Uterus (tissue), 2 donors: ENCODE results near the gene WDR33.

Experiments
- CTCF ChIP-seq, 4 experiments: fragments of 200-600 bp in 2 of 4; fragments of 450-650 bp in 2 of 4; sonication (generic) in 2 of 4; IDR thresholded peaks; one replicate each; pipeline ENCODE4 v1.5.1; 2016 to 2019; ENCODE audit warnings: antibody characterized with exemption in 4 of 4, mild to moderate bottlenecking in 2 of 4, moderate library complexity in 1 of 4
- POLR2A ChIP-seq, 2 donors: fragments of 450-650 bp; IDR thresholded peaks; one replicate each; pipeline ENCODE4 v1.6.1; 2016; ENCODE audit warnings: antibody characterized with exemption in 2 of 2, mild to moderate bottlenecking in 1 of 2, moderate library complexity in 1 of 2

GRCh38 chr2:127688405-127688804, 122.6 kb downstream of the WDR33 start:
- no peak for TF ChIP-seq CTCF (IDR thresholded peaks at IDR 0.05)
- no peak for TF ChIP-seq POLR2A (IDR thresholded peaks at IDR 0.05)
